Measurements from ENCODE around the gene SLC15A3.

SLC15A3 gene

GRCh38 chr11:60944490-60945294 lies 7.3 kb downstream of the SLC15A3 start:
- no peak for DNase-seq

GRCh38 chr11:60942970-60943565 lies 8.9 kb downstream of the SLC15A3 start:
- no peak for DNase-seq

GRCh38 chr11:60942219-60942618 lies 9.8 kb downstream of the SLC15A3 start:
- DNase-seq, result no peak

GRCh38 chr11:60941371-60942119 lies 10.4 kb downstream of the SLC15A3 start:
- no peak for DNase-seq

- no peak for DNase-seq
Observed at GRCh38 chr11:60939855-60940254, 12.1 kb downstream of the SLC15A3 start.

GRCh38 chr11:60939301-60939700 lies 12.7 kb downstream of the SLC15A3 start:
- DNase-seq, result no peak

- no peak for DNase-seq
Observed at GRCh38 chr11:60938500-60938899, 13.5 kb downstream of the SLC15A3 start.

- no peak for DNase-seq
Observed at GRCh38 chr11:60937811-60938210, 14.2 kb downstream of the SLC15A3 start.

GRCh38 chr11:60937144-60937527 lies 14.8 kb downstream of the SLC15A3 start:
- no peak for DNase-seq

- no peak for DNase-seq
Observed at GRCh38 chr11:60936467-60937143, 15.4 kb downstream of the SLC15A3 start.

GRCh38 chr11:60935676-60936442 lies 16.1 kb downstream of the SLC15A3 start:
- DNase-seq, result no peak

GRCh38 chr11:60934790-60935605 lies 17.0 kb downstream of the SLC15A3 start:
- no peak for DNase-seq

- DNase-seq, result no peak
Observed at GRCh38 chr11:60934124-60934789, 17.7 kb downstream of the SLC15A3 start.

- DNase-seq, result no peak
Observed at GRCh38 chr11:60933416-60934123, 18.4 kb downstream of the SLC15A3 start.

GRCh38 chr11:60932605-60933356 lies 19.2 kb downstream of the SLC15A3 start:
- no peak for DNase-seq

- no peak for DNase-seq
Observed at GRCh38 chr11:60931917-60932316, 20.1 kb downstream of the SLC15A3 start.

- DNase-seq, result no peak
Observed at GRCh38 chr11:60930394-60930793, 21.6 kb downstream of the SLC15A3 start.

- DNase-seq, result no peak
Observed at GRCh38 chr11:60929764-60930163, 22.2 kb downstream of the SLC15A3 start.

- DNase-seq, result no peak
Observed at GRCh38 chr11:60928563-60929001, 23.4 kb downstream of the SLC15A3 start.
